D721Med (cell line): ENCODE measurements around the gene PECR.
"Not testable (repeated sequence)": the region's sequence is repeated elsewhere in the genome, so short reads cannot be mapped to it uniquely, and the experiment has no call there.

ENCODE experiments used
- DNase-seq: peaks from one replicate; pipeline ENCODE4 v3.0.0; 2011; ENCODE audit warnings: low spot score; ENCODE audit not compliant: insufficient read length
- FAIRE-seq: peaks from 2 replicates; lab custom pipeline; 2011; peaks lifted over from hg19 to GRCh38; lab: Jason Lieb, UNC
- CTCF ChIP-seq: IDR thresholded peaks from 2 replicates; pipeline ENCODE4 v1.5.1; 2012; ENCODE audit warnings: mild to moderate bottlenecking, control low read depth; ENCODE audit not compliant: insufficient read depth; ENCODE audit errors: missing control alignments

Gene PECR

GRCh38 chr2:216082117-216082711 is 605 bp upstream of the PECR start:
- DNase-seq (no peak), FAIRE-seq (no peak)
- no peak for TF ChIP-seq CTCF

GRCh38 chr2:216081012-216081411 is 597 bp downstream of the PECR start:
- no peak for FAIRE-seq

DNA sequence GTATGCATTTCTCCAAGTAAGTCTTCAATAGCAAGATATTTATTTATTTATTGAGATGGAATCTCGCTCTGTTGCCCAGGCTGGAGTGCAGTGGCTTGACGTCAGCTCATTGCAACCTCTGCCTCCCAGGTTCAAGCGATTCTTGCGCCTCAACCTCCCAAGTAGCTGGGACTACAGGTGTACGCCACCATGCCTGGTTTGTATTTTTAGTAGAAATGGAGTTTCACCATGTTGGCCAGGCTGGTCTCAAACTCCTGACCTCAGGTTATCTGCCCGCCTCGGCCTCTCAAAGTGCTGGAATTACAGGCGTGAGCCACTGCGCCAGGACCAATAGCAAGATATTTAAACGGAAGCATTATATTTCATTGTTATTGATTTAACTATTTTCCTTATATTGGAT is 1.6 kb downstream of the PECR start:
- DNase-seq, FAIRE-seq: not testable (repeated sequence)

More at GRCh38 chr2:216081012-216081411, 597 bp downstream of the PECR start:
- no peak for TF ChIP-seq CTCF
- DNase-seq = no peak

DNA sequence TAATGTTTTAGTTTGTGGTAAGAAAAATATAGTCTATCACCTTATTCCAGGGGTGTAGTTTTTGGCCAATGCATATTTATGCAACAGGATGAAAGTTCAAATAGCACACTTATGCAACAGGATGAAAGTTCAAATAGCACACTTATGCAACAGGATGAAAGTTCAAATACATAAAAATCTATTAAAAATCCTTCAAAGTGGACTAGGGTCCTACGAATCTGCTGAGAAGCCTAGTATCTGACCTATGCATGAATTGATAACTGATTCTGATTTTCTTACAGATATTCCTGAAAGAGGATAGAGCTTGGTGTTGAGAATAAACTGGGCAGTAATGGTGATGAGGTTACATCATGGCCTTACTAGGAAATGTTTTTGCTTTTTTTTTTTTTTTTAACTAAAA is 2.8 kb downstream of the PECR start:
- TF ChIP-seq CTCF = no peak
- DNase-seq = no peak
- FAIRE-seq = no peak

DNA sequence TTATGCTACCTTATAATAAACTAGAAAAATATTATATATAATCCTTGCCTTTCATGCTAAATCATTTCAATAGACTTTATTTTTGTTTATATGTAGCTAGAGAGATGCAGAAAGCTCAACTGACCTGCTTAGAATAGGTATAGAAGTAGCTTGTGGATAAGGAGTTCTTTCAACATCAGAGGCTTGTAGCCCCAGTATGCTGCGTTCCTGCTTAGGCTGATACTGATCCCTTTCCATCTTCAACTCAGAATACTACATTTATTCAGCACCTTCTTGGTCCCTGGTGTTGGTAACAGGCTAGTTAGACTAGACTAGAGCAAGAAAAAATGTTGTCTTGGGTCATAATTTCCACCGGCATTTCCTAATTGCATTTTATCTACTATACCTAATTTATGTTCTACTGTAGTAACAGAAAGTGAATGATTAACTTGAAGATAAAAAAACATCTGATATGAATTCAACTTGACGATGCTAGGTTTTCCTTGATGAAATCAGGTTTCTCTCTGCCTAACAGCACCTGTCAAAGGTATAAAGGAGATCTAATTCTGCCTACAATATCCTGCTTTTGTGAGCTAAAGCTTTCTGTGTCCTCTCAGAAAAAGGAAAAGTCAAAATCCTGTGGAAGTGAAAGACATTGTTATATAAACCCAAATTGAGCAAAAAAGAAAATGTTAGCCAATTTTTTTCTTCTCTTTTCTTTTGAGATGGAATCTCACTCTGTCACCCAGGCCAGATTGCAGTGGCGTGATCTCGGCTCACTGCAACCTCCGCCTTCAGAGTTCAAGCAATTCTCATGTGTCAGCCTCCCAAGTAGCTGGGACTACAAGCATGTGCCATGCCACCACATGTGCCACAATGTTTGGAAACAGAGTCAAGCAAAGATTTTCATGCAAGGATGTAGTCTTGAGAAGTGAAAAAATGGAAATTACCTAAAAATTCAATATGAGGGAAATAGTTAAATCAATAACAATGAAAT is 5.8 kb downstream of the PECR start:
- no peak for TF ChIP-seq CTCF
- DNase-seq (no peak), FAIRE-seq (no peak)

DNA sequence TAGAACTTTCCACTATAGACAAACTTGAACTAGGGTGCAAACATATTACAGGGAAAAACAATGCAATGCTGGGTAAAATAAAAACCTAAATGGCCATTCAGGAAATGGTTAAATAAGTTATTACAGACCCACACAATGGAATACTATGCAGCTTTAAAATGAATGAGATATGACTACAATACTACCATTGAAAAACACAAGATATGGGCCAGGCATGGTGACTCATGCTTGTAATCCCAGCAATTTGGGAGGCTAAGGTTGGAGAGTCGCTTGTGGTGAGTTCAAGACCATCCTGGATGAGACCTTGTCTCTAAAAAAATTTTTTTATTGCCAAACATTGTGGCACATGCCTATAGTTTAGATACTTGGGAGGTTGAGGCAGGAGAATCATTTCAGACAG is 6.8 kb downstream of the PECR start:
- FAIRE-seq (no peak), DNase-seq (no peak)
- no peak for TF ChIP-seq CTCF

GRCh38 chr2:216074380-216074779 is 7.2 kb downstream of the PECR start:
- no peak for TF ChIP-seq CTCF
- no peak for DNase-seq
- no peak for FAIRE-seq
